ENCODE measurements around the gene SHC3. TPM values are rescaled to one million over a fixed set of nuclear protein-coding genes. Genes with fewer than 3 reads are reported as not detected.

The SHC3 gene
- total and polyA plus RNA-seq, 2 donors (not counting 3 experiments of a cell fraction or from before 2014, with no cell fraction given) = 1.0 to 2.0 TPM

DNA sequence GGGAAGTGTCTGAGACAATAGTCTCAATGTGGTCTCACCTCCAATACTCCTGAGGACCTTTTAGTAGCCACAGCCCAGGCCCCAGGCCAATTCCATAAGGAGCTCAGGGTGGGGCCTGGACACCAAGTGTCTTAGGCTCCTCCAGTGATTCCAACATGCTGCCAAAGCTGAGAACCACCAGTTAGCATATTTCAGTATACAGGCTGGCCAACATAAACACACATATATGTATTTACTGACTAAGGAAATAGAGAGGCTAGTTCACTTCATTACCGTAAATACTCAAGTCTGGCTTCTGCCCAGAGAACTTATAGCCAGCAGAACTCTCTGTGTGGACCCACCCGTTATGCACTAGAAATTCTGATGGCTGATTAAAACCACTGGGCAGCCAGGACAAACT is 163.3 kb downstream of the SHC3 start:
- Histone ChIP-seq H3K4me2 (ENCODE audit: insufficient read depth, low read length) (no peak overlapping the region), H3K4me1 (ENCODE audit: control insufficient read depth, extremely low read depth, insufficient read depth, low read length) (peaks cover 2% of the 10 kb centered on the region), H4K20me1 (replicated peaks; ENCODE audit: control insufficient read depth, extremely low read depth, insufficient read depth, low read length) (no peaks in the 10 kb centered on the region), H3K27me3 (ENCODE audit: control insufficient read depth in 2 of 2, insufficient read depth in 2 of 2, low read length in 2 of 2) (peaks cover 0 to 2% of the 10 kb centered on the region in 2 experiments), H3K9me3 (replicated peaks; ENCODE audit: control insufficient read depth, insufficient read depth, low read length) (no peaks in the 10 kb centered on the region), H3K27ac (ENCODE audit: insufficient read depth, low read depth, low read length) (no peak overlapping the region), H2AFZ (ENCODE audit: low read depth, low read length) (no peak overlapping the region), H3K9me1 (replicated peaks; ENCODE audit: control insufficient read depth, extremely low read depth, insufficient read depth, low read length) (no peaks in the 10 kb centered on the region), H3K36me3 (ENCODE audit: control insufficient read depth in 2 of 2, extremely low read depth in 1 of 2, insufficient read depth in 2 of 2, low read length in 2 of 2) (no peaks in the 10 kb centered on the region), H3K79me2 (ENCODE audit: control insufficient read depth, insufficient read depth, low read length) (no peaks in the 10 kb centered on the region), H3K4me3 (replicated peaks in 1 of 3; ENCODE audit: insufficient read depth in 1 of 3, low read depth in 1 of 3, low read length in 3 of 3) (no peak overlapping the region), H3K9ac (replicated peaks; ENCODE audit: extremely low read depth, insufficient read depth, low read length) (no peak overlapping the region)
- CTCF ChIA-PET = interaction anchor here (1.7 kb wide), 1 partner anchor 15 kb away, joined by 5 read pairs; no protein-coding TSS in a partner anchor
- intact Hi-C loops (cut with micrococcal nuclease) = no loop called here
- dilution Hi-C loops (cut with MboI; ENCODE audit: extremely low pct_ligation_motif_present, low sequenced_read_pairs) = no loop called here
- no TSS peak for BruUV-seq (replicated peaks)
- POLR2A ChIA-PET = no interaction called here
- TF ChIP-seq POLR2AphosphoS5 (IDR thresholded peaks at IDR 0.05; ENCODE audit: insufficient read depth, low read depth, low read length) = no peak
- TF ChIP-seq POLR2A (IDR thresholded peaks at IDR 0.05; ENCODE audit: low read depth, low read length) = no peak
- no peak for TF ChIP-seq EZH2 (IDR thresholded peaks at IDR 0.05; ENCODE audit: borderline replicate concordance, low read depth, low read length, severe bottlenecking)
- no peak for TF ChIP-seq JUN (IDR thresholded peaks at IDR 0.05; ENCODE audit: borderline replicate concordance, insufficient read depth, insufficient read length, low read depth)
- TF ChIP-seq GATA2 (IDR thresholded peaks at IDR 0.05; ENCODE audit: insufficient read depth, insufficient read length, low read depth, low read length) = no peak
- TF ChIP-seq CTCF (IDR thresholded peaks at IDR 0.05; ENCODE audit: extremely low read depth in 1 of 2, insufficient read depth in 1 of 2, low read depth in 1 of 2, low read length in 2 of 2) = no peak
- TF ChIP-seq, protein P1, sequence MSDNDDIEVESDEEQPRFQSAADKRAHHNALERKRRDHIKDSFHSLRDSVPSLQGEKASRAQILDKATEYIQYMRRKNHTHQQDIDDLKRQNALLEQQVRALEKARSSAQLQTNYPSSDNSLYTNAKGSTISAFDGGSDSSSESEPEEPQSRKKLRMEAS (IDR thresholded peaks at IDR 0.05; ENCODE audit: insufficient read depth, insufficient read length) = no peak
- TF ChIP-seq MYC (IDR thresholded peaks at IDR 0.05; ENCODE audit: low read depth, low read length) = no peak
- no peak for TF ChIP-seq FOS (IDR thresholded peaks at IDR 0.05; ENCODE audit: borderline replicate concordance, insufficient read depth, low read length)
- FAIRE-seq (no peak), DNase-seq (ENCODE audit: low read depth, low spot score) (no peak)
